Upper lobe of left lung (tissue), 4 donors: Measurements from ENCODE around the gene ATF1.

Experiments used
- CTCF ChIP-seq, 6 experiments: fragments of 450-650 bp in 4 of 6; fragments of 200-600 bp in 2 of 6; sonication (generic) in 2 of 6; IDR thresholded peaks; one replicate each; pipeline ENCODE4 v1.5.1; 2016 to 2019; ENCODE audit warnings: antibody characterized with exemption in 6 of 6
- EP300 ChIP-seq, 4 donors: sonication (generic); formaldehyde crosslinking; IDR thresholded peaks; one replicate each; pipeline ENCODE4 v1.5.1; 2017; ENCODE audit warnings: antibody characterized with exemption in 4 of 4, control low read depth in 2 of 4
- POLR2A ChIP-seq, 4 donors: fragments of 450-650 bp; IDR thresholded peaks; one replicate each; pipeline ENCODE4 v1.5.1; 2016 to 2017; ENCODE audit warnings: antibody characterized with exemption in 4 of 4, mild to moderate bottlenecking in 2 of 4

GRCh38 chr12:50840809-50841487 is 77.0 kb downstream of the ATF1 start:
- TF ChIP-seq POLR2A (IDR thresholded peaks at IDR 0.05) (no peak), EP300 (IDR thresholded peaks at IDR 0.05) (no peak), CTCF (IDR thresholded peaks at IDR 0.05) (no peak)
